Coronary artery (tissue), 2 donors: Measurements from ENCODE around the gene FYB2.

Source experiments
- DNase-seq: peaks from one replicate; pipeline ENCODE4 v3.0.0-alpha.2; 2017; ENCODE audit warnings: low spot score
- H3K27ac ChIP-seq, 2 donors: fragments of 200-600 bp; sonication (generic); one replicate each; pipeline ENCODE4 v1.5.1; 2016 to 2019
- H3K4me3 ChIP-seq: fragments of 200-600 bp; sonication (generic); 2 replicates; pipeline ENCODE4 v1.5.1; 2016; ENCODE audit warnings: mild to moderate bottlenecking, moderate library complexity
- CTCF ChIP-seq: fragments of 200-600 bp; sonication (generic); IDR thresholded peaks from one replicate; pipeline ENCODE4 v1.5.1; 2019; ENCODE audit warnings: antibody characterized with exemption

Gene FYB2

DNA sequence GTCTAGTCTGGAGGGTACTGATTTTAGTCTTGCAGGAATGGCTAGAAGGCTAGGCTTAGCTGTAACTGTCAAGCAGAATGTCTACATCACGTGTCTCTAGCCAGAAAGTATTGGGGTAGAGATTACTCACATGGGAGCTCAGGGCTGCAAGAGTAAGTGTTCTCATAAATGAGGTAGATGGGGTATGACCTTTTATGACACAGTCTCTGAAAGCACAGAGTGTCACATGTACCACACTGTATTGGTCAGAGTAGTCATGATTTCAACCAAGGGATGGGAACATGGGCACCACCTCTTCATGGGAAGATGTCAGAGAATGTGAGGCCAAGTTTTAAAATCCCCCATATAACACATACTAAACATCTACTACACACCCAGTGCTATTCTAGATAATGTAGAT lies 2.9 kb downstream of the FYB2 start:
- DNase-seq = no peak
- H3K4me3 ChIP-seq = no peak overlapping the region
- no peak for TF ChIP-seq CTCF
- H3K27ac ChIP-seq = no peak overlapping the region

GRCh38 chr1:56814205-56814604 lies 5.0 kb downstream of the FYB2 start:
- no peak for TF ChIP-seq CTCF
- no peak for DNase-seq
- no peak overlapping the region for H3K4me3 ChIP-seq
- no peak overlapping the region for H3K27ac ChIP-seq

DNA sequence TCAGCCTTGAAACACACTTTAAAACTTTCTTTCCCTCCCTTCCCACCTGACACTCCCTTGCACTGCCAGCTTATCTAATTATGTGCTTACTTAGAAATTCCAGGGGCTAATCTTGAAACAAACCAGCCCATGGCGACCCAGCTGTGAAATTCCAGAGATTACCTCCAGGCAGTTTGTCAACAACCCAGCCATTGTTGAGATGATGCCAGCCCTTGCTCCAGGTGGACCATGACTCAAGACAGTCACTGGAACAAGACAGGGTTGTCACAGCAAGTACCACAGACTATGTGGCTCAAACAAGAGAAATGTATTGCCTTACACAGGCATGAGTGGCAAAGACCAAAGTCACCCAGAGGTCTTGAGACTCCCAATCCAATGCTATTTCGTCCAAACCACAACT lies 7.9 kb downstream of the FYB2 start:
- no peak for DNase-seq
- TF ChIP-seq CTCF = no peak
- Histone ChIP-seq H3K27ac (no peak overlapping the region), H3K4me3 (no peak overlapping the region)

DNA sequence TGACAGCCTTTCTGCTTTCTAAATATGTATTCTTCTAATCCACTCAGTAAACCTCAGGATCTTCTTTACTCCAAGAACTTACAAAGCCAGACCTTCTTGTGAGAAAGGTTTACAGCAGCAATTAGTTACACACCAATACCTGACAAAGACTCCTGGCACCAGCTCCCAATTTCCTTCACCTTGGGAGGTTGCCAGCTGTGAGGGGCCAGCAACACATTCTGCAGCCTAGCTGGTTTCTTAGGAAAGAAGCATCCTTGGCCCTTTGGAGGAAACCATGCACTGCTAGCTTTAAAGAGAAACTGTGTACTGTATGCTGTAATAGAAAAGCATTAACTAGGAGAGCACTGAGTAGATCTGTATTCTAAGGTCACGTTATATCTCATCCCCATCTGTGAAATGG lies 10.8 kb downstream of the FYB2 start:
- TF ChIP-seq CTCF = no peak
- Histone ChIP-seq H3K4me3 (no peak overlapping the region), H3K27ac (no peak overlapping the region)
- no peak for DNase-seq

DNA sequence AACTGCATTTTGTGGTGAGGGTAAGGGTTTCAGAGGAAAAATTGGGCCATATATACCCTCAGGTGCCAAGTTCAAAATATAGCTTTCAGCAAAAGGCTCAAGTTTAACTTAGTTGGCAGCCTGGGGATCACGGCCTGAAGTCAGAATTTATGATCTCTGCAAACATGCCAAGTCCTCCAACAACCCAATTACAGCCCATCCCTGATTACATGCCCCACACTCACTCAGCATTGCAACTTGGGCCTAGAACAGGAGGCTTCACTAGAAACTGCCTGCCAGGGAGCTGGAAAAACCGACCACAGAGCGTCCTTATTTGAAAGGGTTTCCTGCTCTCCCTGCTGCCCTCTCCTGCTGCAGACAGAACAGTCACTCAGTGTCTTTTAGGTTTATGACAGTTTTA lies 12.4 kb downstream of the FYB2 start:
- DNase-seq = no peak

DNA sequence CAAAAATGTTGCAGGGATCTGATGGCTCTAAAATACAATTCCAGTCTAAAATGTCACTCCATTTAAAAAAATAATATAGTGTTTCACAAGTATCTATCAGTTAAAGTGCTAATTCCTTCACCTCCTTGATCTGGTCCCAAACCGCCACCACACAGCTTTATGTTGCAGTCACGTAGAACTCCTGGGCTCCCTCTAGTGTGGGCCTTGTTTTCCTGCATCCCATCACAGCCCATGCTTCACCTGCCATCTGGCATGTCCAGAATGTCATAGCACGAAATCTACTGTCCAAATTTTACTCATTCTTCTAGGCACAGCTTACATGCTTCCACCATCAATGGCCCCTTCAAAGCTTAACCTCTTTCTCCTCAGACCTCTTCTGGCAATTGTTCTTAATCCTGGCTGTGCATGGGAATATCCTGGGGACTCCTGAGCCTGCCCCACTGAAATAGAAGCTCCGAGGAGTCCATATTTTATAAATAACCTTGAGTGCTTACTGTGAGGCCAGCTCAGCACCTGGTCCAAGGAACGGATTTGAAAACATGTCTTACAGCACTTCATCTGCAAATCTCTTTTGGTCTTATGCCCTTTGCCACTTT lies 15.5 kb downstream of the FYB2 start:
- Histone ChIP-seq H3K27ac (no peak overlapping the region), H3K4me3 (no peak overlapping the region)
- no peak for TF ChIP-seq CTCF
- DNase-seq = no peak

More for the DNA sequence above, 12.4 kb downstream of the FYB2 start:
- Histone ChIP-seq H3K27ac (no peak overlapping the region), H3K4me3 (no peak overlapping the region)
- TF ChIP-seq CTCF = no peak

DNA sequence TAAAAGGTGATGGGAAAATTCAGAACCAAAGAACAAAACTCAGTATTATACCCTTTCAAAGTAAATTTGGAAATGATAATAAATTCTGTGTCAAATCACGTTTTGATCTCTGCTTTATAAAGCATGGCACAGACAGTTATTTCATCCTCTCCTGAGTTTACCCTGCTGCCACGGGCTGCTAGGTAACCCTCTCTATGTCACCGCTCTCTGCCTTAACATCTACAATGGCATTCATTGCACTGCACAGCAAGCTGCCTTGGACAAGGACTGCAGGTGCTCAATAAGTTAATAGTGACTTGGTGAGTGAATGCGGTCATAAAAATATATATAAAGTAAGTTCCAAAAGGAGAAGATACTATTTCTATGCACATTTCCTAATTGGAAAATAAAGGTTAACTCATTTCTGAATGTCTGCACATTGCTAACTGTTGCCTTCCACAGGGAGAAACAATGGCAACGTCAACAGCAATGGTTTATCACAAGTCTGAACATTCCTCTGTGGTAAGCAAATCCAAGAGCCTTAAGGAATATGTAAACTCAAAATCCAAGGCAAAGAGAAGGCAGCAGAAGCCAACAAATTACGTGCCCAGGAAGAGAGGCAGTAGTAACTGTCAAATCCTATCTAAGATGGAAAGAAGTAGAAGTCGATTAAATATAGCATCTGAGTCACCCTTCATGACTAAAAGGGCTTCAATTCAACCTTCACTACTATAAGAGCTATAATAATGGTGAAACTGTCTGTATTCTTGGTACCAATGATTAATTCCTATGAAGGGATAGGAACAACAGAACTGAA lies 19.4 kb downstream of the FYB2 start:
- no peak for DNase-seq
- no peak for TF ChIP-seq CTCF
- H3K4me3 ChIP-seq = no peak overlapping the region
- H3K27ac ChIP-seq = no peak overlapping the region
